Activated naive CD4-positive, alpha-beta T cell treated with anti-CD3 and anti-CD28 coated beads, Interleukin-2, amount 50 U/mL, for 24 hours (primary cell): Measurements from ENCODE around the gene KIF5A.
"Not testable (repeated sequence)": the region's sequence is repeated elsewhere in the genome, so short reads cannot be mapped to it uniquely, and the experiment has no call there.

ENCODE experiments used
- H3K27ac Mint-ChIP-seq: one replicate; pipeline ENCODE4 v1.8.0; 2021; ENCODE audit warnings: mild to moderate bottlenecking, mixed read lengths
- H3K27me3 Mint-ChIP-seq: one replicate; pipeline ENCODE4 v1.8.0; 2021; ENCODE audit warnings: mixed read lengths
- H3K36me3 Mint-ChIP-seq: one replicate; pipeline ENCODE4 v1.8.0; 2021; ENCODE audit warnings: mixed read lengths
- H3K4me1 Mint-ChIP-seq: one replicate; pipeline ENCODE4 v1.8.0; 2021; ENCODE audit warnings: mixed read lengths
- H3K4me3 Mint-ChIP-seq: one replicate; pipeline ENCODE4 v1.8.0; 2021; ENCODE audit warnings: mild to moderate bottlenecking, mixed read lengths
- H3K9me3 Mint-ChIP-seq: one replicate; pipeline ENCODE4 v1.8.0; 2021; ENCODE audit warnings: mixed read lengths

The KIF5A gene

DNA sequence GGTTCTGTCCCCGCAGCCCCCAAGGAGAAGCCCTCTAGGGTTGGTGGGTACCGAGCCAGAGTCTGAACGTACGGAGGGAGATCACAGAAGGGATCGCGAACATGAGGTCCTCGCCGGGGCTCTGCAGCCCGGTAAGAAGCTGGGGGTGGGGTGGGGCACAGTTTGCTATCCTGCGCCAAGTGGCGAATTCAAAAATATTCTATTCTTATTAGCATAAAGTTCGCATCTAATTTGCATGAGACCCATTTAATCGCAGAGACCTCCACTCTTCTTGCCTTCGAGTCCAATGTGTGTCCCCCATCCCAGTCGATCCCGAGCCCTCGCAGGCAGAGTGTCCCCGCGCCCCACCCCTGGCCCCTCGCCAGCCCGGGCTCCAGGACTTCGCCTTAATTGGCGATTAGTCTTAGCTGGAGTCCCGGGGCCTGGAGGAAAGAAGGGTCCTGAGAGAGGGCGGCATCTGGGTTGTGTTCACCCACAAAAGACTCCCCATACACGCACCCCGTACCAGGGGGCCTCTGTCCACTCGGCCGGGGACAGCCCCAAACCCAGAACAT, 60.8 kb downstream of the KIF5A start:
- H3K36me3 Mint-ChIP-seq, result peaks cover 2% of the 10 kb centered on the region
- H3K9me3 Mint-ChIP-seq, result no peaks in the 10 kb centered on the region
- peaks cover 1% of the 10 kb centered on the region for H3K27me3 Mint-ChIP-seq
- H3K27ac Mint-ChIP-seq, result no peak overlapping the region
- H3K4me1 Mint-ChIP-seq, result peaks cover 8% of the 10 kb centered on the region
- peak overlapping the region; percentile 79 for H3K4me3 Mint-ChIP-seq

DNA sequence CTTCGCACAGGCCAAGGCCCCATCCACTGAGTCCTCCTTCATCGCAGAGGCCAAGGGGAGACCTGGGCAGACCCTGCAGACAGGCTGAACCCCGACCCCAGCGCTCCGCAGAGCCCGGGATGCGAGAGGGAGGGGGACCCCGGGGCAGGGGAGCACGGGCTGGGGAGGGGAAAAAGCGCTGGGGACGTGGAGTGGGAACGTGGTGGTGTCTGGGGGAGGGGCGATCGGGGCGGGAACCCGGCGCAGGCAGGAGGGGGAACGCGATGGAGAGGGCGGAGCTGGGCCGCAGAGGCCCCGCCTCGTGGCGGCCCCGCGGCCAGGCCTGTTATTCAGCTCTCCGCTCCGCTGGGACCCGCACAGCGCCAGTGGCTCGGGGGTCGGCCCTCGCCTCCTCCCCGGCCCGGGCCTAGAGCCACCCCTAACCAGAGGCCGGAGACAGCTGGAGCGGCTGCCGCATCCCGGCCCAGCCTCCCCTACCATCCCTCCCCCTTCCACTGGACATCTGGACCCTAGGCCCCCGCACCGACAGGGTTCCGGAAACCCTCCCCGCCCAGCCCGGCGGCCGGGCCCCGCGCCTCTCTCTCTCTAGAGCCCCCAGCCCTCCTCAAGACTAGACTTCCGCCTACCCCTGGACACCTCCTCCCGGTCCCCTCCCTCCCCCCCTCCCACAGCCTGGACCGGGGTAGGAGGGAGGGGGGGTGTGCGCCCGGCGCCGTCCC, 61.4 kb downstream of the KIF5A start, which contains the start of gene ARHGEF25:
Gene ARHGEF25 (plus strand): TSS at position 328 of the 719 bp plus-strand sequence. CDS start 460 bp downstream, outside the sequence.
- Mint-ChIP-seq H3K27me3 (peaks cover 4% of the 10 kb centered on the region), H3K9me3 (no peaks in the 10 kb centered on the region), H3K4me3 (peak within 1 kb of the TSS; percentile 79), H3K36me3 (peaks cover 2% of the 10 kb centered on the region), H3K4me1 (peaks cover 5% of the 10 kb centered on the region), H3K27ac (no peak within 1 kb of the TSS)

DNA sequence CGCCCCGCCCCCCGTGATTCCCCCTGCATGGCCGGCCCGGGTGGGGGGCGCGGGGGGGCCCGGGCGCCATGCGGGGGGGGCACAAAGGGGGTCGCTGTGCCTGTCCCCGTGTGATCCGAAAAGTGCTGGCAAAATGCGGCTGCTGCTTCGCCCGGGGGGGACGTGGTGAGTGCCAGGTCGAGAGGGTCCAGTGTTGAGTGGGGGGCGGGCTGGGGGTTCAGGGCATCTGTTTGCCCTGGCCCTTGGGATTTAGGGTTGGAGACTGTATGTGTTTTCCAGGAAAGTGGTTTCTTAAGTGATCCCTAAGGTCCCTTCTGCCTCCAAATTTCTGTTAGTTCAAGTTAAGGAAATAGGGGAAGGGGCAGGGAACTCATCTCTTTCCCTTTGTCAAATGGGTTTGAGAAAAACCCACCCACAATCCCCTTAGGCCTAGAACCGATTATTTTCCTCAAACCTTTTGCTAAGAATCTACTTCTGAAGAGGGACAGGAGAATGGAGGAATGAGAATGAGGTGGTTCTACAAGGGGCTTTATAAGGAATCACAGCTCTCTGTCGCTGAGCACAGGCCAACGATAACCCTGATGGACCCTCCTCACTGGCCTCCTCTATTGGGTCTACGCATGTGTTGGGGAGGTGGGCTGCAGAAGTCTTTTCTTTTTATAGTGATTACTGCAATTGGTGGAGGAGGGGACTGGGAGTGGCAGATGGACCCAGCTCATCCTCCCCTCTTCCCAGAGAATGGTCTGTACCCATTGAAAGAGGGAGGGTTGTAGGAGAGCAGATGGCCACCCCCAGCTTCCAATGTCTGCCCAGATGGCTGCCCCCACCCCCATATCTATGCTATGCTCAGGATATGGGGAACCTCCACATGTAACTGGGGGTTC, 62.2 kb downstream of the KIF5A start:
- Mint-ChIP-seq H3K27me3 (peaks cover 4% of the 10 kb centered on the region), H3K36me3 (peaks cover 2% of the 10 kb centered on the region), H3K4me1 (peaks cover 5% of the 10 kb centered on the region), H3K9me3 (no peaks in the 10 kb centered on the region), H3K27ac (no peak overlapping the region), H3K4me3 (peak overlapping the region; percentile 64)

DNA sequence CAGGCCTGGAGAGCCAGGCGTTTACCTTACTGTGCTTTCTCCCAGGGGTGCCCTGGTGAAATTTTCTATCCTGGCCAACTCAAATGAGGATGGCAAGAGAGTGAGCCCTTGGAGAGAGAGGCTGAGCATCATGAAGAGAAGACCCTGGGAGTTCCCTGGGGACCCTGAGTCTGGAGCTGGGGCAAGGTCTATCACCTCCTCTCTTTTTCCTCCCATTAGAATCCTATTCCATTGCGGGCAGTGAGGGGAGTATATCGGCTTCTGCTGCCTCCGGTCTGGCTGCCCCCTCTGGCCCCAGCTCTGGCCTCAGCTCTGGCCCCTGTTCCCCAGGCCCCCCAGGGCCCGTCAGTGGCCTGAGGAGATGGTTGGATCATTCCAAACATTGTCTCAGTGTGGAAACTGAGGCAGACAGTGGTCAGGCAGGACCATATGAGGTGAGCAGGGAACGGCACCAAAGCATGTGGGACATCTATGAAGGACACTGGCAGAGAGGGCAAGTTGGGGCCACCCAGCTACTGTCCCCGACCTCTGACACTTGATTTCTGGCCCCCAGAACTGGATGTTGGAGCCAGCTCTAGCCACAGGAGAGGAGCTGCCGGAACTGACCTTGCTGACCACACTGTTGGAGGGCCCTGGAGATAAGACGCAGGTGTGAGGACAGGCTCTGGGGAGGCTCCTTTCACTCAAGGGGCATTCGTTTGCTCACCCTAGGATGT, 63.0 kb downstream of the KIF5A start:
- H3K4me3 Mint-ChIP-seq, result peak overlapping the region; percentile 26
- peaks cover 2% of the 10 kb centered on the region for H3K36me3 Mint-ChIP-seq
- H3K27ac Mint-ChIP-seq, result no peak overlapping the region
- H3K4me1 Mint-ChIP-seq, result peaks cover 5% of the 10 kb centered on the region
- no peaks in the 10 kb centered on the region for H3K9me3 Mint-ChIP-seq
- peaks cover 9% of the 10 kb centered on the region for H3K27me3 Mint-ChIP-seq

DNA sequence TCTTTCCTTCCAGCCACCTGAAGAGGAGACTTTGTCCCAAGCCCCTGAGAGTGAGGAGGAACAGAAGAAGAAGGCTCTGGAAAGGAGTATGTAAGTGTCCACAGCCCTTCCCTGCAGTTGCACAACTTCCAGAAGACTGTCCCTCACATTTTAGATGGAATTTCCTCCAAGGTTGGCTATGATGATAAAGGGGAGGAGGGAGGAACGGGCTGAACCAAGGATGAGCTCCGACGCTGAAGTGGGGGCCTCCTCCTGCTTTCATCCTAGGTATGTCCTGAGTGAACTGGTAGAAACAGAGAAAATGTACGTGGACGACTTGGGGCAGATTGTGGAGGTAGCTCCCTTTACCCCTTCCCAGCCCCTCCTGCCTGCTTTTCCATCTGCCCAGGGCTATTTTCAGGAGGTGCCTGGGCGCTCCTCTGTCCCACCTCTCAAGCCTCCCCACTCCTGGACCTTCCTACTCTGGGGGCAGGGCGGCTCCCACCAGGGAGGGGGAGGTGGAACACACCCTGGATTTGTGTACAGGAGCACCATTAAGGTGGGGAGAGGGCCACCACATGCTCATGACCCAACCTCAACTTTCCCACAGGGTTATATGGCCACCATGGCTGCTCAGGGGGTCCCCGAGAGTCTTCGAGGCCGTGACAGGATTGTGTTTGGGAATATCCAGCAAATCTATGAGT, 63.7 kb downstream of the KIF5A start:
- Mint-ChIP-seq H3K27ac (no peak overlapping the region), H3K27me3 (peaks cover 12% of the 10 kb centered on the region), H3K9me3 (no peaks in the 10 kb centered on the region), H3K4me3 (no peak overlapping the region), H3K4me1 (peaks cover 5% of the 10 kb centered on the region), H3K36me3 (peaks cover 2% of the 10 kb centered on the region)

DNA sequence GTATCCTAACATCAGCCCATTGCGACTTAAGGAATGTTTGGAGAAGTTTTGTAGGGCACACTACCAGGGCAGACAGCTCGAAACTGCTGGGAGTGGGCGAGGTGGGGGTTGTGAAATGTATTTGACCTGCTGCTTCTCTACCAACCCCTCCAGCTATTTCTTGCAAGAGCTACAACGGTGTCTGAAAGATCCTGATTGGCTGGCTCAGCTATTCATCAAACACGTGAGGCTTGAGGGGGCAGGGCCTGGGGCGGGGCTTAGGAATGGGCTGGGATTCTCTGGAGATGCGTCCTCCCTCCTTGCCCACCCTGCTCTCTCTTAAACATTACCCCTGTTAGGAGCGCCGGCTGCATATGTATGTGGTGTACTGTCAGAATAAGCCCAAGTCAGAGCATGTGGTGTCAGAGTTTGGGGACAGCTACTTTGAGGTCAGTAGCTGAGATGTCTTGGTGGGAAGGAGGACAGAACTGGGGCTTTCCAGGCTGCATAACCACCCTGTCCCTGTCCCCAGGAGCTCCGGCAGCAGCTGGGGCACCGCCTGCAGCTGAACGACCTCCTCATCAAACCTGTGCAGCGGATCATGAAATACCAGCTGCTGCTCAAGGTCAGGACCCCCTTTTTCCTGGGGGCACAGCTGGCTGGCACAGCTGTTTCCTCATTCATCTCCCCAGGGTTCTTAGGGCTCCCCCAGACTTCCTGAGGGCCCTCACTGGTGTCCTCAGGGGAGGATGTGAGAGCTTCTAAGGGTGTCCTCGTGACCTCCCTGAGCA, 64.5 kb downstream of the KIF5A start:
- Mint-ChIP-seq H3K27me3 (peaks cover 18% of the 10 kb centered on the region), H3K36me3 (no peaks in the 10 kb centered on the region), H3K4me1 (peaks cover 11% of the 10 kb centered on the region), H3K9me3 (no peaks in the 10 kb centered on the region), H3K27ac (no peak overlapping the region), H3K4me3 (no peak overlapping the region)

DNA sequence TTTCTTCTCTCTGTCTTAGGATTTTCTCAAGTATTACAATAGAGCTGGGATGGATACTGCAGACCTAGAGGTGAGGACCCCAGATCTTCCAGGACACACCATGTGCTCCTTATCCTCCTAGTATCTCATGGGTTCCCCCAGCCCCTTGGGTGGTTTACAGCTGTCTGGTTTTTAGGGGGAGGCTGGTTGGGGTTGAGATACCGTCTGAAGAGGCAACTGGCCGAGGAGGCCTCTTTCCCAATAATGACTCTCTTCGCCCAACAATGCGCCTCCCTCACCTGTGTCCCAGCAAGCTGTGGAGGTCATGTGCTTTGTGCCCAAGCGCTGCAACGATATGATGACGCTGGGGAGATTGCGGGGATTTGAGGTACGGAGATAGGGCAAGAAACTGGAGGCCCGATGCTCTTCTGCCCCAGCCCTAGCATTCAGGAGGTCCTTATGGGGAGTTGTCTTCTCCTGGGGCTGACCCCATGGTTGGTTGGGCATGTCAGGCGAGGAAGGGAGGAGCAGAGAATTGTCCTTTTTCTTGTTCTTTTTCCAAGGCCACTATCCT, 65.2 kb downstream of the KIF5A start:
- Mint-ChIP-seq H3K4me3 (no peak overlapping the region), H3K9me3 (no peaks in the 10 kb centered on the region), H3K27me3 (peaks cover 18% of the 10 kb centered on the region), H3K27ac (no peak overlapping the region), H3K36me3 (no peaks in the 10 kb centered on the region), H3K4me1 (peaks cover 16% of the 10 kb centered on the region)

DNA sequence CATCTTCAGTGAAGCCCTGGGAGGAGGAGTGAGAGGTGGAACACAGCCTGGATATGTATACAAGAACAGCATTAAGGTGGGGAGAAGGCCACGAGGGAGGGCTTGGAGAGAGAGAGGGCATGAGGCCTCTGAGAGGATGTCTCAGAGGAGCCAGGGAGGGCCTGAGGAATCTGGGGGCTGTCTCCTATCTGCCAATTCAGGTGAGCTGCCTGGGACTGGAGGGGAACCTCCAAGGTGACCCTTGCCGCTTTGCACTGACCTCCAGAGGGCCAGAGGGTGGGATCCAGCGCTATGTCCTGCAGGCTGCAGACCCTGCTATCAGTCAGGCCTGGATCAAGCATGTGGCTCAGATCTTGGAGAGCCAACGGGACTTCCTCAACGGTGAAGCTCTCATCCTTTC, 65.8 kb downstream of the KIF5A start:
- peaks cover 20% of the 10 kb centered on the region for H3K27me3 Mint-ChIP-seq
- no peaks in the 10 kb centered on the region for H3K9me3 Mint-ChIP-seq
- no peak overlapping the region for H3K27ac Mint-ChIP-seq
- H3K36me3 Mint-ChIP-seq, result no peaks in the 10 kb centered on the region
- no peak overlapping the region for H3K4me3 Mint-ChIP-seq
- H3K4me1 Mint-ChIP-seq, result peaks cover 17% of the 10 kb centered on the region

DNA sequence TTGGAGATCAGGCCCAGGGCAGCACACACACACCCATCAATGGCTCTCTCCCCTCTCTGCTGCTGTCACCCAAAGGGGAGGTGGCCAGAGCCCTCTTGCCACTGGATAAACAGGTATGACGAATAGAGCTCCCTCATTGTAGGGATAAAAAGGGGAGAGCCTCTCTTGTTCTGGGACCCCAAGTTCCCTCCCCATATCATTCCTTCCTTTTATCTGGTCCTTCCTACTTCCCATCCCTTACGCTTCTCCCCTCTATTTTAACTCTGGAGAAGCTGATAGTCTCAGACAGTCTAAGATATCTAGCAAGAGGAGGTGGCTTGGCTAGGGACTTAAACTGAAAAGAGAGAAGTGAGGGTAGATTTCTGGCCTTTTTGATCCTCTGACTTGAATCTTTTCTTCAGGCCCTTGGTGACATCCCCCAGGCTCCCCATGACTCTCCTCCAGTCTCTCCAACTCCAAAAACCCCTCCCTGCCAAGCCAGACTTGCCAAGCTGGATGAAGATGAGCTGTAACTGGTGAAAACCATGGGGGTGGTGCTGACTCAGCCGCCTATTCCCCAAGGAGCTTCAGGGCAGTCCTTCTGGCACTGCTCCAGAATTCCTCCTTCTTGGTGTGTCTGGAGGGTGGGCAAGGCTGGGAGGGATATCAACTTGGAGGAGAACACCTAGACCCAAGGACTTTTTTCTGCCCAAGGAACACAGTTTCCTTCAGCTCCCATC, 66.7 kb downstream of the KIF5A start:
- H3K4me1 Mint-ChIP-seq, result peaks cover 26% of the 10 kb centered on the region
- H3K27me3 Mint-ChIP-seq, result peaks cover 28% of the 10 kb centered on the region
- H3K27ac Mint-ChIP-seq, result no peak overlapping the region
- H3K4me3 Mint-ChIP-seq, result no peak overlapping the region
- no peaks in the 10 kb centered on the region for H3K36me3 Mint-ChIP-seq
- H3K9me3 Mint-ChIP-seq, result no peaks in the 10 kb centered on the region

DNA sequence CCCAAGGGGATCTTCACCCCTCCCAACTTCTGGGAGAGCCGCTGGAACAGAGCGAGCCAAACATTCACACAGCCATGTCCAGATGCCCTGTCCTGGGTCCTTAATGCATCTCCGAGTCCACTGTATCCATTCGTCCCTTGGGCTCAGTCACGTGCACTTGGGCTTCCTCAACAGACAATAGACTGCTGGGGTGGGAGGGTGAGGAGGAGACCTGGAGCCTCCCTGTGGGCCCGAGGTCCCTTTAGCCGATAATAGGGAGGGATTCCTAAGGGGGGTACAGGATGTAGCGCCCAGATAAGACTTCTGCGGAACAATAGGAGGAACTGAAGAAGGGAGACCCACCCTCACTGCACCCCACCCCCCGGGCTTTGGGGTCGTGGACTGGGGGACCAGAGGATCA, 68.1 kb downstream of the KIF5A start:
- H3K4me1 Mint-ChIP-seq, result peaks cover 34% of the 10 kb centered on the region
- no peak overlapping the region for H3K4me3 Mint-ChIP-seq
- H3K9me3 Mint-ChIP-seq, result no peaks in the 10 kb centered on the region
- peaks cover 40% of the 10 kb centered on the region for H3K27me3 Mint-ChIP-seq
- H3K27ac Mint-ChIP-seq, result no peak overlapping the region
- no peaks in the 10 kb centered on the region for H3K36me3 Mint-ChIP-seq

DNA sequence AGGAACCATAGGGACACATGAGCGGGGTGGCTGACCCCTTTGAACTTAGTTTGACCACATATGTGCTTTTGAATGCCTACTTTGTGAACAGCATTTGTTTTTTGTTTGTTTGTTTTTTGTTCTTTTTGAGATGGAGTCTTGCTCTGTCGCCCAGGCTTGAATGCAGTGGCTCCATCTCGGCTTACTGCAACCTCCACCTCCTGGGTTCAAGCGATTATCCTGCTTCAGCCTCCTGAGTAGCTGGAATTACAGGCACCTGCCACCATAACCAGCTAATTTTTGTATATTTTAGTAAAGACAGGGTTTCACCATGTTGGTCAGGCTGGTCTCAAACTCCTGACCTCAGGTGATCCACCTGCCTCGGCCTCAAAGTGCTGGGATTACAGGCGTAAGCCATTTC, 68.6 kb downstream of the KIF5A start:
- H3K4me3 Mint-ChIP-seq, H3K27ac Mint-ChIP-seq, H3K9me3 Mint-ChIP-seq, H3K36me3 Mint-ChIP-seq: not testable (repeated sequence)
- peaks cover 34% of the 10 kb centered on the region for H3K4me1 Mint-ChIP-seq
- peaks cover 43% of the 10 kb centered on the region for H3K27me3 Mint-ChIP-seq

DNA sequence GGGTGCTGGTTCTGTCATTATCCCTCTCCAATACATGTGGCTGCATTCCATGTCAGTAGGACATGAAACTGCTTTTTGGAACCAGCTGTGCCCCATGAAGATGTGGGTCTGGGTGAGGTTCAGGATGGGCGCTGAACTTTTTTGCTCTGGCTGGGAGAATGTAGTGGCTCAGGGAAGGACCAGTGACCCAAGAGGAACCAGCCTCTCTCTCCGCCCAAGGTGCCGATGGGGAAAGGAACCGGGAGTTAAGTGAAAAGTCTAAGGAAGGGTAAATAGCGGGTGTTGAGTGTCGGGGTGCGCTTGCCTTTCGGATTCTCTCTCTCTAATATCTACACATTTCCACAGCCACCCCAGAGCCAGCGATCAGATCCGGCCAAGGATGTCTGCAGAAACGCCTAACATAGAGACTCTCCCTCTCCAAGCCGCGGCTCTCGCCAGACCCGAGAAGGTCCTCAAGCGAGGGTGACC, 69.2 kb downstream of the KIF5A start:
- Mint-ChIP-seq H3K27ac (no peak overlapping the region), H3K9me3 (no peaks in the 10 kb centered on the region), H3K36me3 (no peaks in the 10 kb centered on the region), H3K4me3 (peak overlapping the region; percentile 67), H3K4me1 (peaks cover 34% of the 10 kb centered on the region), H3K27me3 (peaks cover 49% of the 10 kb centered on the region)

DNA sequence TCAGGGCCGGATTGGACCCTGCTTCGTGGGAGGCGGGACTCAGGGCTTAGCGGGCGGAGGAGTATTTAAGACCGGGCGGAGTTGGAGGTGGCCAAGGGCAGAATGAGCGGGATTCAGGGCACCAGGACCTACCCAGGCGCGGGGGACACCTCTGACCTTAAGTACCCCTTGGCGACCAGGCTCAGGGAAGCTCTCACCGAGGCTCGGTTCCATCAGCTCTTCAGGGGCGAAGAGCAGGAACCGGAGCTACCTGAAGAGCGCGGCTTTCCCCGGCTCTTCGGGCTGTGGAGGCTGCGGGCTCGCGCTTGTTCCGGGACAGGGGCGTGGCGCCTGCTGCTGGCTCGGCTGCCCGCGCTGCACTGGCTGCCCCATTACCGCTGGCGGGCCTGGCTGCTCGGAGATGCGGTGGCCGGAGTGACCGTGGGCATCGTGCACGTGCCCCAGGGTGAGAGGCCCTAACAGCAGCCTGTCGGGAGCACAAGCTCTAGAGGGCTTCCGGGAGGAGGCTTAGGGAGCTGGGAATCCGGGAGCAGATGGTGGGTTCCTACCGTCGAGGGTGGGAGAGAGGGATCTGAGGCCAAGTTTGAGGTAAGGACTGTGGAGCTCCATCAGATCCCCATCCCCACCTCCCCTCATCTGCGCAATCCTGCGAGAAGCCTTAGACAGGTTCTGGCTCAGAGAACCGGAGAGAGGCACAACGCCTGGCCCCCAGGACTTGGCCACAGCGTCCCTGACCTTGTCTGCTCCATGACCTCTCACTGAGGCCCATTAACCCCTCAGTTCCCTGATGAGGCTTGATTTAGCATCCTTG, 69.8 kb downstream of the KIF5A start:
- H3K9me3 Mint-ChIP-seq, result no peaks in the 10 kb centered on the region
- no peak overlapping the region for H3K27ac Mint-ChIP-seq
- H3K36me3 Mint-ChIP-seq, result no peaks in the 10 kb centered on the region
- H3K27me3 Mint-ChIP-seq, result peaks cover 55% of the 10 kb centered on the region
- H3K4me3 Mint-ChIP-seq, result peak overlapping the region; percentile 67
- H3K4me1 Mint-ChIP-seq, result peaks cover 34% of the 10 kb centered on the region
